ENCODE measurements around the gene UBE2B.
"Not testable (repeated sequence)": the region's sequence is repeated elsewhere in the genome, so short reads cannot be mapped to it uniquely, and the experiment has no call there.

UBE2B gene

GRCh38 chr5:134398609-134399155 is 27.3 kb downstream of the UBE2B start:
- no peak for DNase-seq

GRCh38 chr5:134403951-134404350 is 32.6 kb downstream of the UBE2B start:
- DNase-seq, result no peak

DNA sequence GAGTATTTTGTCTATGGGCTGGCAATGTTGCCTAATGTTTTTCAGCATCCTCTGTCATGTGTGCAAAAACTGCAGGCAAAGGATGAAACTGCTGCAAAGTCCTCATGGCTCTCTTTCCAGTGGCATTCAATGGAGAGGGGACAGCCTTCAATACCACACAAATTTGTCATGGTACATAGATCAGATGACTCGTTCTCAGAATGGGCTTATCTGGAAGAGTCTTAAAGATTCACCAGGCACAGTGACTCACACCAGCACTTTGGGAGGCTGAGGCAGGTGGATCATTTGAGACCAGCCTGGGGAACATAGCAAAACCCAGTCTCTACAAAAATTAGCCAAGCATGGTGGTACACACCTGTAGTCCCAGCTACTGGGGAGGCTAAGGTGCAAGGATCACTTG is 35.0 kb downstream of the UBE2B start:
- DNase-seq, result no peak

DNA sequence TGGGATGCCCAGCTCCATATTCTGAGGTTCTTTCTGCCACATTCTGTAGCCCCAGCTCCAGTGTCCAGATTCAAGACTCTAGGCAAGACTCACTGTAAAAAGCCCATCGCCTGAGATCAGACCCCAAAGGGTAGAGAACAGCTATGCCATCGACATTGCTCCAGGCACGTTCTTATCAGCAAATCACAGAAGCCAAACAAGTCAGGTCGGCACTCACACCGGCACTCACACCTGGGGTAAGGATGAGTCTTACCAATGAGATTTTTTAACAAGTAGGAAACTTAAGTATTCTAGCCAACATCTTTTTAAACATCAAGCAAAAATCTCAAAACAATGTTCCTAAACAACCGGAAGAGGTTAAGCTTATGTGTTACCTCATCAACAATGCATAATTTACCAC is 38.0 kb downstream of the UBE2B start:
- DNase-seq, result no peak

- DNase-seq, result no peak
These were observed 39.5 kb downstream of the UBE2B start for GRCh38 chr5:134410822-134411221.

DNA sequence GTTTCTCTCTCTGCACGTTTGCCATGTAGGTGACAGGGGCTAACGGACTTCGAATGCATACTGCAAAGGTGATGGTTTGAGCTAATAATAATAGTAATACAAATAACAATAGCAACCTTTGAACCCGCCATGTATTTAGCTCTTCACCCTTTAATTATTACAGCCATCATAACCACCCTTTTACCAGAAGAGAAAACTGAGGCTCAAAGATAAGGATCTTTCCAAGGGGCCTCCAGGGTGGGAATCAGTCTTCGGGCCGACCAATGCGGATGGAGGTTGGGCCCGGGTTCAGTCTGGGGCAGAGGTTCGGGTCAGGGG is 39.8 kb downstream of the UBE2B start:
- no peak for DNase-seq

DNA sequence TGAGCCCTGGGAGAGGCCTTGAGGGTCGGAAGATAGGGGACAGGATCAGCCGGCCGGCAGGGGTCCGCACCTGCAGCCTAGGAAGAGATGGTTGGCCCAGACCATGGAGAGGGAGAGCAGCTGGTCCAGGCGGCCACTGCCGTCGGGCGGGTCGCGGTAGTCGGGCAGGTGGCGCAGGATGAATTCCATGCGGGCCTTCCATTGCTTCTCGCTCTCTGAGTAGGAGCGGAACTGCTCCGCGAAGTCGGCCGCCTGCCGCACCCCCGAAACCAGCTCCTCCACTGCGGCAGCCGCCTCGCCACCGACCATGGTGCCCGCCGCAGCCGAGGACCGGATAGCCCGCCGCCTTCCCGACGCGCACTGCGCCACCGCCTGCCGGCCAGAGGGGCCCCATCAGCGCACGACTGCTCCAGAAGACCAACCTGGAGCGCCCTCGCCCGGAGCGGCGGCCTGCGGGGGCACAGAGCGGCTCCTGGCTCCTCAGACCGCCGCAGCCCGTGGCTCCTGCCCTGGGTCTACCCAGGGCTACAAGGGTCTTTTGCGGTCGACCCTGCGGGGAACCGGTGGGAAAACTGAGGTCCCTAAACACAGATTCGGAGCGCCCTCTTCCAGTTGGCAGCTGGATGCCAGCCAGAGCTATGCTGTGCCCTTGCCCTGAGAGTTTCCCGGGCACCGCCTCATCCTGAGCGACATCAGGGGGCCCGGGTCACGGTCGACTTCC is 40.3 kb downstream of the UBE2B start, which contains the start of gene CDKN2AIPNL:
TSS of gene CDKN2AIPNL (minus strand) at position 336 of the 721 bp plus-strand sequence. CDS start at position 309, 27 bp downstream.
- peak; percentile 43 to 95 (median 84) for DNase-seq

- no peak for DNase-seq
These were observed 41.7 kb downstream of the UBE2B start for GRCh38 chr5:134413046-134413445.

DNA sequence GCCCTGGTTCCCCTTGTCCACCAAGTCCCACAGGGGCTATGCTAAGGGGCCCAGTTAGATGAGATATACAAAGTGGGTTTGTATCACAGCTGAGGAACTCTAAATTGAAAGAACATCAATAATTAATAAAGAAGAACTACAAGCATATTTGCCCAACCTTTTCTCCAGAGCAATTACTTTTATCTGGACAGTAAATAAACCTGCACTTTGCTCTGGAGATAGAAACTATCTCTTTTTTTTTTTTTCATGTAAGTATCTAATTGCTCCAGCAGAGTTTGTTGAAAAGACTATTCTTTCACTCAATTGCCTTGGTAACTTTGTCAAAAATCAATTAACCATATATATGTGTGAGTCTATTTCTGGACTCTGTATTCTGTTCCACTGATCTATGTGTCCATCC is 46.3 kb downstream of the UBE2B start:
- DNase-seq, result no peak

DNA sequence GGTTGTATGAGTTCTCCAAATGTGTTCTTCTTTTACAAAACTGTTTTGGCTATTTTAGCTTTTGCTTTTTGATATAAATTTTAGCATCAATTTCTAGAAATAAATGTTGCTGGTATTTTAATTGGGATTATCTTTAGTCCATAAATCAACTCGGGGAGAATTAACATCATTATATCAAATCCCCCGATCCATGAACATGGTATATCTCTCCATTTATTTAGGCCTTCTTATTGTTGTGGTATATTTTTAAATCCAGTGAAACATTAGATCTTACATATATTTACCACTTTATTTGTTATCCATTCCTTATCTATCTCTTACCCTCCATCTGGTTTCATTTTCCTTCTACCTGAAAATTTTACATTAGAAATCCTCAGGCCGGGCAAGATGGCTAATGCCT is 47.6 kb downstream of the UBE2B start:
- no peak for DNase-seq

DNA sequence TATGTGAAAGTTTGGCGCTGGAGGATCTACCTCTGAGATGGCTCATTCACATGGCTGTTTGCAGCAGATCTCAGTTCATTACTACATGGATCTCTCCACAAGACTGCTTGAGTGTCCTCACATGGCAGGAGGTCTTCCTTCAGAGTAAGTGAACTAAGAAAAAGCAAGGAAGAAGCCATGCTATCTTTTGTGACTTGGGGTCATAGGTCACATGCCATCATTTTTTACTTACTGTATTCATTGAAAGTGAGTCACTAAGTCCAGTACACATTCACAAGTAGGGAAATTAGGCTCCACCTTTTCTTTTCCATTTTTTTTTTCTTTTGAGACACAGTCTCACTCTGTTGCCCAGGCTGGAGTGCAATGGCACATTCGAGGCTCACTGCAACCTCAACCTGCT is 49.0 kb downstream of the UBE2B start:
- DNase-seq, result no peak

GRCh38 chr5:134421038-134421437 is 49.7 kb downstream of the UBE2B start:
- not testable (repeated sequence) for DNase-seq

GRCh38 chr5:134422791-134423365 is 51.5 kb downstream of the UBE2B start:
- no peak for DNase-seq

DNA sequence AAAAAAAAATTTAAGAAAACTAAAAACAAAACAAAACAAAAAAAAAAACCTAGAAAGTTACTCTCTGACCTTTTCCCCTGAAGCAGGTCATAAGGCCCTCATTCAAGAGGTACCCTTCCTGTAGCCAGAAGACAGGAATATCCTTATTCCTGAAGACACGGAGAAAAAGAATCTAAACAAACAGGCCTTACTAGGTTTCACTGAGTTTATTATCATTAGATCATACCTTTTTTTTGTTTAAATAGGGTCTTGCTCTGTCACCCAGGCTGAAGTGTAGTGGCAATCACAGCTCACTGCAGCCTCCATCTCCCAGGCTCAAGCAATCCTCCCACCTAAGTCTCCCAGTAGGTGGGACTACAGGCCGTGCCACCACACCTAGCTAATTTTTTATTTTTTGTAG is 52.0 kb downstream of the UBE2B start:
- no peak for DNase-seq

DNA sequence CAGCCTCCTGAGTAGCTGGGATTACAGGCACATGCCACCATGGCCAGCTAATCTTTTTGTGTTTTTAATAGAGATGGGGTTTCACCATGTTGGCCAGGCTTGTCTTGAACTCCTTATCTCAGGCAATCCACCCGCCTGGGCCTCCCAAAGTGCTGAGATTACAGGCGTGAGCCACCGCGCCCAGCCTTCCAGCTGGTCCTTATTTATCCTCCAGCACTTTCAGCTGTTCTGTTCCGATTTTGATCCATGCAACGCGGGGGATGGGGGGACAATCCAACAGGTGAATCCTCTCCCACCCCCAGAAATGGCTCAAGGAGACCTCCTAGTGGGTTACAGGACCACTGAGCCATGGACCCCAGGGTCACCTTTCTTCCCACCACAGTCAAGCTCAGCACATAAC is 55.0 kb downstream of the UBE2B start:
- DNase-seq, result no peak

DNA sequence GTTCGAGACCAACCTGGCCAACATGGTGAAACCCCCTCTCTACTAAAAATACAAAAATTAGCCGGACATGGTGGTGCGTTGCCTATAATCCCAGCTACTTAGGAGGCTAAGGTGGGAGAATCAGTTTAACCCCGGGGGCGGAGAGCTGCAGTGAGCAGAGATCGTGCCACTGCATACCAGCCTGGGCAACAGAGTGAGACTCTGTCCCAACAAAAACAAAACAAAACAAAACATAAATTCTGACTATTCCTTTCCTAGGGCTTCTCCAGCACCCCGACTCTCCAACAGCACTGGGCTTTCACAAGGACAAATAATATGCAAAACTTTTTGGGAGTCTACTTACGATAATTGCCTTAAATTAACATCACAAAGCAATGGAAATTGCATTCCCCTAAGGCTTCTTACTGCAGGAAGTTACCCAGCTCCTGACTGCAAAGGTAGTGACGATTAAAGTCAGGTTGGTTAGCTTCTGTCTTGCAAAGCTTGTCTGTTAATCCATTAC is 56.2 kb downstream of the UBE2B start:
- no peak for DNase-seq

DNA sequence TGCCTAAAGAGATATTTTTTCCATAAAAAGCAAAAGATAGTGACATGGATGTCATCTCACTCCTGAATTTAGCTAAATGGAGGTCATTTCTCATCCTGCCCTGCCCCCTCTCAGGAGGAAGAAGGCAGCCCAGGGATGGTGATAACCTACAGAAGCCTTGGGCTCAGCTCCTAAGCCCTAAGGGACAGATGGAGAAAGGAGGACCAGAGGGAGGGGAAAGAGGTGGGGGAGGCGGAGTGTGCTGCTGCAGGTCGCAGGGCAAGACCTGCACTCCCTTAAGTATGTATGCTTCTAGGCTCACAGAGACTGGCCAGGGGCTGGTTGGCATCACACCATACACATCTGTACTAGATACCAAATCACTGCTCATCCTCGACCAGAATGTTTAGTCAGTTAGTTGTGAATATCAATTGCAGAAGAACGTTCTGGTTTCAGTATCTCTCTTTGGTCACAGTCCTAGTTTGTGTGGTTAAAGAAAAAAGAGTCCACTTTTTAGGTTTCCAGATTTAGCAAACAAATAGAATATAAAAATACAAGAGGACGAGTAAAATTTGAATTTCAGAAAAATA is 58.7 kb downstream of the UBE2B start:
- no peak for DNase-seq

DNA sequence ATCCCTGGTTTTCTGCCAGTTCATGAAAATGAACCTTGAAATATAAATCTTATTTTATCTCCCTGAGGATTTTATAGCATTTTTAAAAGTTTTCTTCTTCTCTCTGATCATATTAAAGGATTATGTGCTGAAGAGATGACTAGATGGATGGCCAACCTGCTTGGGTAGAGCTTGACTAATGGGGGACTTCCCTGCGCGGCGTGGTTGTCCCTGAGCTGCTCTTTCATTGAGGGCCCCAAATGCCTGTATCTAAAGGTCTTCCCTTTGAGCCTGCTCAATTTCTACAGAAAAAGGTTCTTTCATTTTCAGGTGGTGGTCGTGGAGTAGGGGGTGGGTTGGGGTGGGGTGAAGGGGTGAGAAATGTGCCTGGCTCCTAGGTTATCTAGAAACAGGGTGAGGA is 60.8 kb downstream of the UBE2B start:
- no peak for DNase-seq

DNA sequence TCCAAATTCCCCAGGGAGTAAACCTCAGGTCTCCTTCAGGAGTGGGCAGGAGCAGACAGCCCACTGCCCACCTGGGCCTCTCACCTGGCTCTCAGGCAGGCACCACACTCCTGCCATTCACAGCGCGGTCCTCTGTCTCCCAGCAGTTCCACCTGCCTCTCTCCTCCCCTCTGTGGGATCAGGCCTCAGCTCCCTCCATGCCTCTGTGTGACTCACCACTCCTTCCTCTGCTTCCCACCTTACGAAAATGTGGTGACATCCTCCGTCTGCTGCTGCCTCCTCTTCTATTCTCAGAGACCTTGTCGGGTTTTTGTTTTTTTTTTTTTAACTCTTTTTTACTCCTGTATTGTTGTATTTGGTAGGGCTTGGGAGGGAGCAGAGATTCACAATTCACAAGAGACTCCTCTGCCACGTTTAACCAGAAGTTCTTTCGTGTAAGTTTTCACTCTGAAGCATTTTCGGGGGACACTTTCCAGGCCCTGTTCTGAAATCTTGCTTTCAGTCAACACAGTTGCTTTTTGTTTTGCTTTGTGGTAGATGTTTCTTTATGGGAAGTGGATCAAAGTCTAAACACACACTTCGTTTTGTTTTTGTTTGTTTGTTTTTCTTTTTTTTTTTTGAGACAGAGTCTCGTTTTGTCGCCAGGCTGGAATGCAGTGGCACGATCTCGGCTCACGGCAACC is 61.4 kb downstream of the UBE2B start:
- peak in 3 of 56 donors; percentile 8 to 27 (median 18) for DNase-seq

GRCh38 chr5:134435560-134435959 is 64.2 kb downstream of the UBE2B start:
- no peak for DNase-seq

DNA sequence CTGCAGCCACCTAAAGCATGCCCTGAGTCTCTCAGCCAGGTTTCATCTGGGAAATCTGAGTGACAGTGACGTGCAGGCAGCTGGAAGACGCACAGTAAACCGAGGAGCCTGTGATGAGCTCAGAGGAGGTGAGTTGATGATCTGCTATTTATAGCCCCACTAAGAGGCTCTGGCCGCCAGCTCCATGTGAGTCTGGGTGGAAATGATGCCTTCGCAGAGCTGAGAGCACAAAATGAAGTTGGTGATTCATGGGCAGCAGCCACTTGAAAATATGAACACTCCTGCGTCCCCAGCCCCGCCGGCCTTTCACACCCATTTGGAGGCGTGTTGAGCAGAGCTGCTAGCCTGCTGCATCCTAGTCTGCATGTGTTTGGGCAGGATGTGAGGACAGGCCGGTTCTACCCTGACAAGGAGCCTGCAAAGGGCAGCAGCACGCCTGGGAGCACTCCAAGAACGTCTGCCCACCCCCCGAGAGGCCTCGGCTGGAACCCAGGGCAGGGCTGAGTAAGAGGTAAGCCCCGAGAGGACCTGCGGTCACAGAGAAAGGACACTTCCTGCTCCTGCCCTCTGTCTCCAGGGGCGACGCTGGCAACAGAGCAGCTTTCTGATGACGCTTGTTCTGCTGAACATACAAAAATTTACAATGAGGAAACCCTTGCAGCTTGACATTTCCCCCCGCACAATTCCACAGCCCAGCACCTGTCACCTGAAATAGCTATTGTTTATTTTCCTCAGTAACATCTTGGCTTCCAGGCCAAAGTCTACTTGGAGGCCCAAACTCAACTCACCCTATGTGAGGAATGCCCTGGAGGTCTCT is 65.4 kb downstream of the UBE2B start:
- DNase-seq, result peak in 14 of 56 donors; percentile 10 to 59 (median 34)

All from amygdala (tissue), 56 donors.